GM23338 (cell line): ENCODE measurements around the gene HAPLN2. TPM values are rescaled to one million over a fixed set of nuclear protein-coding genes. Genes with fewer than 3 reads are reported as not detected.
"Not testable (repeated sequence)": the region's sequence is repeated elsewhere in the genome, so short reads cannot be mapped to it uniquely, and the experiment has no call there.

Experiments
- ATAC-seq: fragments of 200-7000 bp; cut with Tn5 transposase; 3 replicates; pipeline ENCODE4 v1.9.1; 2020
- DNase-seq: peaks from one replicate; pipeline ENCODE4 v3.0.0-alpha.2; 2015; ENCODE audit warnings: low spot score
- H2AFZ ChIP-seq: fragments of 200-600 bp; sonication (generic); 2 replicates; pipeline ENCODE4 v1.8.0; 2016; ENCODE audit warnings: antibody characterized with exemption, mild to moderate bottlenecking, moderate library complexity
- H3F3A ChIP-seq: fragments of 200-600 bp; sonication (generic); replicated peaks from 2 replicates; pipeline ENCODE4 v1.8.0; 2017; ENCODE audit warnings: antibody characterized with exemption, mixed run types, low read depth
- H3K27ac ChIP-seq: fragments of 200-600 bp; sonication (generic); 2 replicates; pipeline ENCODE4 v1.6.1; 2016; ENCODE audit warnings: low read depth
- H3K27me3 ChIP-seq: fragments of 200-600 bp; sonication (generic); 2 replicates; pipeline ENCODE4 v1.8.0; 2016; ENCODE audit warnings: mild to moderate bottlenecking, mixed run types, moderate library complexity; ENCODE audit not compliant: insufficient read depth
- H3K36me3 ChIP-seq: fragments of 200-600 bp; sonication (generic); 2 replicates; pipeline ENCODE4 v1.8.0; 2016; ENCODE audit warnings: mild to moderate bottlenecking; ENCODE audit not compliant: insufficient read depth
- H3K4me1 ChIP-seq: fragments of 200-600 bp; sonication (generic); 2 replicates; pipeline ENCODE4 v1.8.0; 2016; ENCODE audit warnings: mild to moderate bottlenecking, moderate library complexity; ENCODE audit not compliant: insufficient read depth
- H3K4me2 ChIP-seq: fragments of 200-600 bp; sonication (generic); 2 replicates; pipeline ENCODE4 v1.7.1; 2017; ENCODE audit warnings: mixed run types
- H3K4me3 ChIP-seq: fragments of 200-600 bp; sonication (generic); 2 replicates; pipeline ENCODE4 v1.6.1; 2016; ENCODE audit warnings: mixed run types
- H3K79me2 ChIP-seq: fragments of 200-600 bp; sonication (generic); replicated peaks from 2 replicates; pipeline ENCODE4 v1.8.0; 2017; ENCODE audit warnings: mild to moderate bottlenecking; ENCODE audit not compliant: insufficient read depth
- H3K9me2 ChIP-seq: fragments of 200-600 bp; sonication (generic); 2 replicates; pipeline ENCODE4 v1.8.0; 2017; ENCODE audit not compliant: insufficient read depth
- H4K20me1 ChIP-seq: fragments of 200-600 bp; sonication (generic); replicated peaks from 2 replicates; pipeline ENCODE4 v1.8.0; 2017; ENCODE audit warnings: mild to moderate bottlenecking; ENCODE audit not compliant: insufficient read depth
- H3K27ac Mint-ChIP-seq: 2 replicates; pipeline ENCODE4 v1.8.0; 2020; ENCODE audit warnings: inconsistent platforms, mild to moderate bottlenecking, moderate library complexity, mixed read lengths
- H3K27me3 Mint-ChIP-seq: 3 replicates; pipeline ENCODE4 v1.8.0; 2022; ENCODE audit warnings: low read depth, mild to moderate bottlenecking, moderate library complexity, mixed read lengths, inconsistent platforms; ENCODE audit not compliant: insufficient read depth, poor library complexity
- H3K36me3 Mint-ChIP-seq: 3 replicates; pipeline ENCODE4 v1.8.0; 2021; ENCODE audit warnings: low read depth, mild to moderate bottlenecking, inconsistent platforms, moderate library complexity, mixed read lengths
- H3K4me1 Mint-ChIP-seq: 3 replicates; pipeline ENCODE4 v1.8.0; 2020; ENCODE audit warnings: mild to moderate bottlenecking, inconsistent platforms, mixed read lengths
- H3K4me3 Mint-ChIP-seq: 3 replicates; pipeline ENCODE4 v1.8.0; 2021; ENCODE audit warnings: moderate library complexity, mild to moderate bottlenecking, inconsistent platforms, mixed read lengths
- H3K9me3 Mint-ChIP-seq: 3 replicates; pipeline ENCODE4 v1.8.0; 2020; ENCODE audit warnings: moderate library complexity, mild to moderate bottlenecking, inconsistent platforms, mixed read lengths
- CREB1 ChIP-seq: fragments of 250-450 bp; sonication (Bioruptor Pico); IDR thresholded peaks from 2 replicates; pipeline ENCODE4 v1.5.0; 2020; ENCODE audit warnings: low read depth, mild to moderate bottlenecking, moderate library complexity
- CTCF ChIP-seq, 2 experiments: fragments of 200-600 bp in 1 of 2; sonication (generic) in 1 of 2; conservative IDR thresholded peaks; 2 replicates each; pipeline versions ENCODE4 v1.5.1 to v1.6.1; 2016 to 2017; ENCODE audit warnings: antibody characterized with exemption in 2 of 2, low read depth in 2 of 2, mild to moderate bottlenecking in 2 of 2, moderate library complexity in 1 of 2
- EZH2 ChIP-seq: fragments of 200-600 bp; sonication (generic); IDR thresholded peaks from one replicate; pipeline ENCODE4 v1.8.0; 2017; ENCODE audit warnings: antibody characterized with exemption, mild to moderate bottlenecking, low read depth; ENCODE audit not compliant: unreplicated experiment
- JUNB ChIP-seq: IDR thresholded peaks from one replicate; pipeline ENCODE4 v1.6.1; 2016; ENCODE audit warnings: antibody characterized with exemption; ENCODE audit not compliant: unreplicated experiment
- POLR2AphosphoS5 ChIP-seq: IDR thresholded peaks from 2 replicates; pipeline ENCODE4 v1.6.1; 2016; ENCODE audit warnings: antibody characterized with exemption, low read depth
- REST ChIP-seq: IDR thresholded peaks from one replicate; pipeline ENCODE4 v1.6.1; 2018; ENCODE audit warnings: antibody characterized with exemption; ENCODE audit not compliant: unreplicated experiment
- ZNF114 ChIP-seq: fragments of 250-450 bp; sonication (Bioruptor Pico); IDR thresholded peaks from 2 replicates; pipeline ENCODE4 v1.5.0; 2020; ENCODE audit warnings: mild to moderate bottlenecking, moderate library complexity
- polyA plus RNA-seq: library from polyadenylated mRNA; unstranded; fragments of >200 nt; fragmentation: Nextera tagmentation; extraction: Ambion mirVana; gene quantifications from 2 replicates; pipeline ENCODE4 v1.2.1, GENCODE V29; 2016
- total RNA-seq: library from RNA; depleted of rRNA; stranded (reverse); fragments of >200 nt; shearing (Covaris generic); gene quantifications from 2 replicates; pipeline ENCODE4 v1.2.3, GENCODE V29; 2014

The HAPLN2 gene
- total and polyA plus RNA-seq, 2 experiments from 2014 or later: 0.53 TPM; not detected in 1

- Mint-ChIP-seq H3K27ac (no peak overlapping the region), H3K4me1 (peaks cover 14% of the 10 kb centered on the region), H3K27me3 (no peaks in the 10 kb centered on the region), H3K36me3 (no peaks in the 10 kb centered on the region), H3K9me3 (no peaks in the 10 kb centered on the region), H3K4me3 (no peak overlapping the region)
- Histone ChIP-seq H3K4me3 (no peak overlapping the region), H3K4me1 (no peaks in the 10 kb centered on the region), H3K9me2 (no peaks in the 10 kb centered on the region), H4K20me1 (no peaks in the 10 kb centered on the region), H3K4me2 (no peak overlapping the region), H3F3A (no peaks in the 10 kb centered on the region; the same call in none of the 2 replicates), H2AFZ (no peak overlapping the region), H3K36me3 (no peaks in the 10 kb centered on the region), H3K27me3 (no peaks in the 10 kb centered on the region), H3K79me2 (no peaks in the 10 kb centered on the region), H3K27ac (no peak overlapping the region)
- no peak for TF ChIP-seq JUNB
- peak; percentile 70 to 78 for TF ChIP-seq CTCF (conservative IDR thresholded peaks at IDR 0.05; ENCODE audit: low read depth in 2 of 2)
- TF ChIP-seq ZNF114 (CRISPR knock-in tag): no peak
- no peak for TF ChIP-seq POLR2AphosphoS5
- DNase-seq (peak; percentile 78), ATAC-seq (peak; percentile 90)
Measured at GRCh38 chr1:156608981-156609380, 10.2 kb upstream of the HAPLN2 start.

GRCh38 chr1:156610072-156610471 lies 9.1 kb upstream of the HAPLN2 start:
- H3K4me2 ChIP-seq, H2AFZ ChIP-seq, H3K36me3 Mint-ChIP-seq, H3K4me1 ChIP-seq, H3K79me2 ChIP-seq, H3K4me3 Mint-ChIP-seq, H3K27me3 ChIP-seq, DNase-seq, H3K27ac ChIP-seq, H3K27ac Mint-ChIP-seq, ATAC-seq, H3K4me3 ChIP-seq, H3K27me3 Mint-ChIP-seq, H3K36me3 ChIP-seq, H3K9me2 ChIP-seq, H3F3A ChIP-seq, H3K9me3 Mint-ChIP-seq, H4K20me1 ChIP-seq: not testable (repeated sequence)
- peaks cover 14% of the 10 kb centered on the region for H3K4me1 Mint-ChIP-seq

- Histone ChIP-seq H2AFZ (peak overlapping the region; percentile 64; the same call in 1 of the 2 replicates), H3K27ac (no peak overlapping the region), H3F3A (no peaks in the 10 kb centered on the region; the same call in none of the 2 replicates), H3K4me3 (no peak overlapping the region), H3K9me2 (no peaks in the 10 kb centered on the region), H3K4me2 (no peak overlapping the region), H4K20me1 (no peaks in the 10 kb centered on the region), H3K79me2 (no peaks in the 10 kb centered on the region), H3K4me1 (no peaks in the 10 kb centered on the region), H3K27me3 (no peaks in the 10 kb centered on the region), H3K36me3 (no peaks in the 10 kb centered on the region)
- H3K27ac Mint-ChIP-seq: no peak overlapping the region
- H3K36me3 Mint-ChIP-seq: no peaks in the 10 kb centered on the region
- no peaks in the 10 kb centered on the region for H3K9me3 Mint-ChIP-seq
- no peaks in the 10 kb centered on the region for H3K27me3 Mint-ChIP-seq
- DNase-seq (no peak), ATAC-seq (no peak)
- H3K4me3 Mint-ChIP-seq: peak overlapping the region; percentile 12; the same call in 1 of the 3 replicates
- peaks cover 14% of the 10 kb centered on the region for H3K4me1 Mint-ChIP-seq
- TF ChIP-seq POLR2AphosphoS5 (no peak), CTCF (conservative IDR thresholded peaks at IDR 0.05; ENCODE audit: low read depth in 2 of 2) (no peak), EZH2 (no peak), REST (no peak), CREB1 (no peak)
Measured at GRCh38 chr1:156612666-156613065, 6.5 kb upstream of the HAPLN2 start.
